B cell (primary cell): ENCODE measurements around the gene SERF2. TPM values are rescaled to one million over a fixed set of nuclear protein-coding genes. Genes with fewer than 3 reads are reported as not detected.
"Not testable (repeated sequence)": the region's sequence is repeated elsewhere in the genome, so short reads cannot be mapped to it uniquely, and the experiment has no call there.

ENCODE experiments used
- ATAC-seq: fragments of 200-7000 bp; cut with Tn5 transposase; one replicate; pipeline ENCODE4 v1.10.0; 2021; ENCODE audit warnings: low read depth, mild to moderate bottlenecking, moderate number of reproducible peaks, moderate library complexity
- CTCF ChIA-PET: fragments of 350-600 bp; sonication (Branson Sonifier 250); formaldehyde crosslinking; loops from one replicate; lab custom pipeline; 2021; ENCODE audit warnings: antibody characterized with exemption, inconsistent platforms; lab: Charles Lee
- POLR2A ChIA-PET: fragments of 350-600 bp; sonication (Branson Sonifier 250); formaldehyde crosslinking; loops from one replicate; lab custom pipeline; 2021; ENCODE audit warnings: antibody characterized with exemption; lab: Charles Lee
- DNase-seq: peaks from one replicate; pipeline ENCODE4 v3.0.0; 2013
- H2AFZ ChIP-seq: 2 replicates; pipeline ENCODE4 v1.6.1; 2012; ENCODE audit warnings: mild to moderate bottlenecking, low read depth, low read length; ENCODE audit not compliant: insufficient read depth, poor library complexity, severe bottlenecking
- H3K27ac ChIP-seq, 2 donors: 1 replicate in 1 of 2; 2 replicates in 1 of 2; pipeline ENCODE4 v1.5.1; 2012 to 2013; ENCODE audit warnings: low read length in 2 of 2, mild to moderate bottlenecking in 2 of 2, moderate library complexity in 1 of 2
- H3K27me3 ChIP-seq, 4 experiments: fragments of 200-600 bp in 1 of 4; sonication (generic) in 1 of 4; replicated peaks in 1 of 4; 1 replicate in 2 of 4; 2 replicates in 2 of 4; pipeline versions ENCODE4 v1.6.1 to v1.7.0; 2013 to 2016; ENCODE audit warnings: low read length in 3 of 4, mild to moderate bottlenecking in 2 of 4, mixed read lengths in 1 of 4, moderate library complexity in 1 of 4; ENCODE audit not compliant: insufficient read depth in 4 of 4, control insufficient read depth in 3 of 4; ENCODE audit errors: control extremely low read depth in 1 of 4
- H3K36me3 ChIP-seq, 2 experiments: replicated peaks in 1 of 2; 1 replicate in 1 of 2; 2 replicates in 1 of 2; pipeline versions ENCODE4 v1.6.1 to v1.7.1; 2013; ENCODE audit warnings: low read length in 1 of 2; ENCODE audit not compliant: insufficient read depth in 2 of 2, control insufficient read depth in 1 of 2; ENCODE audit errors: control extremely low read depth in 1 of 2, extremely low read depth in 1 of 2
- H3K4me1 ChIP-seq, 2 donors: fragments of 200-600 bp in 1 of 2; sonication (generic) in 1 of 2; 1 replicate in 1 of 2; 2 replicates in 1 of 2; pipeline versions ENCODE4 v1.5.1 to v1.6.1; 2013 to 2017; ENCODE audit warnings: low read length in 2 of 2; ENCODE audit not compliant: control insufficient read depth in 2 of 2, insufficient read depth in 2 of 2
- H3K4me2 ChIP-seq: replicated peaks from 2 replicates; pipeline ENCODE3; 2012; ENCODE audit warnings: mild to moderate bottlenecking, low read depth, low read length; ENCODE audit not compliant: poor library complexity, severe bottlenecking
- H3K4me3 ChIP-seq, 5 experiments: fragments of 200-600 bp in 1 of 5; sonication (generic) in 1 of 5; 1 replicate in 3 of 5; 2 replicates in 2 of 5; pipeline versions ENCODE4 v1.5.1 to v1.7.0; 2011 to 2016; ENCODE audit warnings: low read length in 4 of 5, mild to moderate bottlenecking in 4 of 5, low read depth in 2 of 5, control low read depth in 1 of 5, moderate library complexity in 1 of 5; ENCODE audit not compliant: insufficient read depth in 1 of 5; ENCODE audit errors: control extremely low read depth in 1 of 5, extremely low read depth in 1 of 5
- H3K79me2 ChIP-seq: fragments of 200-600 bp; sonication (generic); one replicate; pipeline ENCODE4 v1.6.0; 2016; ENCODE audit warnings: low read length; ENCODE audit not compliant: control insufficient read depth, insufficient read depth
- H3K9ac ChIP-seq: fragments of 200-600 bp; sonication (generic); 2 replicates; pipeline ENCODE4 v1.6.1; 2017; ENCODE audit warnings: mild to moderate bottlenecking, low read length, moderate library complexity
- H3K9me3 ChIP-seq, 3 donors: one replicate each; pipeline versions ENCODE4 v1.6.1 to v1.7.1; 2013; ENCODE audit warnings: low read length in 2 of 3; ENCODE audit not compliant: control insufficient read depth in 2 of 3, insufficient read depth in 1 of 3; ENCODE audit errors: control extremely low read depth in 1 of 3
- H4K20me1 ChIP-seq: 2 replicates; pipeline ENCODE4 v1.6.0; 2012; ENCODE audit warnings: mild to moderate bottlenecking, low read length; ENCODE audit not compliant: insufficient read depth, control insufficient read depth, poor library complexity, severe bottlenecking
- H3K27ac Mint-ChIP-seq: one replicate; pipeline ENCODE4 v1.8.0; 2021; ENCODE audit warnings: mixed read lengths
- H3K27me3 Mint-ChIP-seq: one replicate; pipeline ENCODE4 v1.8.0; 2021; ENCODE audit warnings: mixed read lengths
- H3K4me1 Mint-ChIP-seq: one replicate; pipeline ENCODE4 v1.8.0; 2021; ENCODE audit warnings: mixed read lengths
- H3K4me3 Mint-ChIP-seq: one replicate; pipeline ENCODE4 v1.8.0; 2021; ENCODE audit warnings: mixed read lengths
- H3K9me3 Mint-ChIP-seq: one replicate; pipeline ENCODE4 v1.8.0; 2022; ENCODE audit warnings: mixed read lengths; ENCODE audit not compliant: insufficient read depth
- EZH2 ChIP-seq: IDR thresholded peaks from 2 replicates; pipeline ENCODE4 v1.6.1; 2012; ENCODE audit warnings: borderline replicate concordance, low read depth, mild to moderate bottlenecking, moderate library complexity, low read length; ENCODE audit not compliant: insufficient read depth, poor library complexity, severe bottlenecking
- WGBS: methylation state at CpG from one replicate; pipeline ENCODE4 v1.1.5; 2013; ENCODE audit warnings: missing lambda C conversion rate; ENCODE audit not compliant: insufficient coverage; 5-methylcytosine and 5-hydroxymethylcytosine counted together
- intact Hi-C: fragments of 100-400 bp; cut with micrococcal nuclease; formaldehyde crosslinking; loops from one replicate; pipeline ENCODE4 v1.10.0; 2022
- polyA plus RNA-seq: library from polyadenylated mRNA; depleted of rRNA; stranded (reverse); fragments of >200 nt; gene quantifications from 2 replicates; pipeline ENCODE4 v1.2.3, GENCODE V29; 2012
- total RNA-seq, 2 donors: library from RNA; stranded (reverse); fragments of 120-200 nt in 1 of 2; gene quantifications; 1 replicate in 1 of 2; 2 replicates in 1 of 2; pipeline versions ENCODE4 v1.2.3 to v1.2.4, GENCODE V29; 2013 to 2022
- TF ChIP-seq, protein P1 (sequence below): fragments of 200-600 bp; IDR thresholded peaks from one replicate; pipeline ENCODE4 v1.8.0; 2022; ENCODE audit warnings: antibody characterized with exemption, mild to moderate bottlenecking

SERF2 gene
- total and polyA plus RNA-seq, 2 donors (not counting 1 experiment from before 2014, with no cell fraction given): 455 to 806 TPM

DNA sequence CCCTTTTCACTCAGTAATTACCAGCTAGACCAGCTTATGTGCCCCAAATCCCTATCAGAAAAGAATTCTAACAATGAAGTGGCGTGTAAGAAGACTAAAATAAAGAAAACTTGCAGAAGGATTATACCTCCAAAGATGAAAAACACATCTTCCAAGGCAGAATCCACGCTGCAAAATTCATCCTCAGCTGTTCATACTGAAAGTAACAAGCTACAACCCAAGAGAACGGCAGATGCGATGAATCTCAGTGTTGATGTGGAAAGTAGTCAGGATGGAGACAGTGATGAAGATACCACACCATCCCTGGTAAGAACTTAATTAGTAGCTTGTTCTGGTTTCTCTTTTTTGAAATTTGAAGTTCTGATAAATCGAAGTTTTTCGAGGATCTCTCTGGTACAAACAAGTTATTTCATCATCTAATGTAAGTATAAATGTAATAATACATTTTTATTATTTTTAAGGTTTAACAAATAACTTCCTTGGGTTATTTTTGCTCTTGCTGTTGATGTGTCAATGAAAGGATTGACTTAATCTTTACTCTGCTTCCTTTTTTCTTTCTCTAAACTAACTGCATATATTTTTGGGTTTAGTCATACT is 36.0 kb downstream of the SERF2 start:
- Histone ChIP-seq H3K36me3 (no peaks in the 10 kb centered on the region), H3K9me3 (peaks cover 0 to 4% (median 0%) of the 10 kb centered on the region in 3 donors), H3K27ac (peak overlapping the region in 1 of 2 donors; percentile 85), H3K4me2 (peak overlapping the region; percentile 72), H2AFZ (peak overlapping the region; percentile 86), H4K20me1 (no peaks in the 10 kb centered on the region), H3K4me3 (peak overlapping the region in 1 of 5 experiments; percentile 0), H3K79me2 (peaks cover 43% of the 10 kb centered on the region), H3K4me1 (peaks cover 30 to 56% of the 10 kb centered on the region in 2 donors), H3K27me3 (no peaks in the 10 kb centered on the region), H3K9ac (peak overlapping the region; percentile 63)
- ChIA-PET CTCF (interaction anchor here (1.0 to 1.4 kb wide), 3 partner anchors 9 to 51 kb away, joined by 3 to 6 read pairs (median 4); partner anchors contain the start of gene ELL3), POLR2A (interaction anchor here (1.7 kb wide), 1 partner anchor 19 kb away, joined by 6 read pairs; no protein-coding TSS in a partner anchor)
- Mint-ChIP-seq H3K4me3 (peak overlapping the region; percentile 93), H3K27me3 (no peaks in the 10 kb centered on the region), H3K4me1 (peaks cover 56% of the 10 kb centered on the region), H3K9me3 (no peaks in the 10 kb centered on the region), H3K27ac (peak overlapping the region; percentile 27)
- intact Hi-C loops: loop anchor here (5.0 kb wide), 2 partner anchors 599 to 709 kb away; partner anchors contain the start of genes CTDSPL2 and EIF3J
- no peak for TF ChIP-seq EZH2
- TF ChIP-seq, protein P1, sequence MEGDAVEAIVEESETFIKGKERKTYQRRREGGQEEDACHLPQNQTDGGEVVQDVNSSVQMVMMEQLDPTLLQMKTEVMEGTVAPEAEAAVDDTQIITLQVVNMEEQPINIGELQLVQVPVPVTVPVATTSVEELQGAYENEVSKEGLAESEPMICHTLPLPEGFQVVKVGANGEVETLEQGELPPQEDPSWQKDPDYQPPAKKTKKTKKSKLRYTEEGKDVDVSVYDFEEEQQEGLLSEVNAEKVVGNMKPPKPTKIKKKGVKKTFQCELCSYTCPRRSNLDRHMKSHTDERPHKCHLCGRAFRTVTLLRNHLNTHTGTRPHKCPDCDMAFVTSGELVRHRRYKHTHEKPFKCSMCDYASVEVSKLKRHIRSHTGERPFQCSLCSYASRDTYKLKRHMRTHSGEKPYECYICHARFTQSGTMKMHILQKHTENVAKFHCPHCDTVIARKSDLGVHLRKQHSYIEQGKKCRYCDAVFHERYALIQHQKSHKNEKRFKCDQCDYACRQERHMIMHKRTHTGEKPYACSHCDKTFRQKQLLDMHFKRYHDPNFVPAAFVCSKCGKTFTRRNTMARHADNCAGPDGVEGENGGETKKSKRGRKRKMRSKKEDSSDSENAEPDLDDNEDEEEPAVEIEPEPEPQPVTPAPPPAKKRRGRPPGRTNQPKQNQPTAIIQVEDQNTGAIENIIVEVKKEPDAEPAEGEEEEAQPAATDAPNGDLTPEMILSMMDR: no peak
- DNase-seq (no peak), ATAC-seq (no peak)
- WGBS: no CpG with 5 or more reads among the region's 6 CpGs

DNA sequence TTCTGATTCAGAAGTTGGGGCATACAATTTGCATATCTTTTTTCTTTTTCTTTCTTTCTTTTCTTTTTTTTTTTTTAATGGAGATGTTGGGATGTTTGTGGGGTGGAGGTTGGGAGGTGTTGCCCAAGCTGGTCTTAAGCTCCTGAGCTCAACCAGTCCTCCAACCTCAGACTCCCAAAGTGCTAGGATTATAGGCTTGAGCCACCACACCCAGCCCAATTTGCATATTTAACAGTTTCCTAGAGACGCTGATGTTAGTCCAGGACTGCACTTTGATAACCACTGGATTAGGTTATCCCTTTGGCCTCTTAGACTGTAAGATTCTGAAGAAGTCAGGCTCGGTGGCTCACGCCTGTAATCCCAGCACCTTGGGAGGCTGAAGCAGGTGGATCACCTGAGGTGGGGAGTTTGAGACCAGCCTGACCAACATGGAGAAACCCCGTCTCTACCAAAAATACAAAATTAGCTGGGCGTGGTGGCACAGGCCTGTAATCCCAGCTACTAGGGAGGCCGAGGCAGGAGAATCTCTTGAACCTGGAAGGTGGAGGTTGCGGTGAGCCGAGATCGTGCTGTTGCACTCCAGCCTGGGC is 37.9 kb downstream of the SERF2 start:
- DNase-seq, H2AFZ ChIP-seq, H3K27ac ChIP-seq, H3K27ac Mint-ChIP-seq, H3K4me2 ChIP-seq, H4K20me1 ChIP-seq, H3K36me3 ChIP-seq, H3K9me3 ChIP-seq, H3K9ac ChIP-seq, H3K4me3 ChIP-seq, CTCF ChIA-PET, H3K9me3 Mint-ChIP-seq, H3K4me3 Mint-ChIP-seq, H3K27me3 Mint-ChIP-seq, H3K27me3 ChIP-seq, ATAC-seq: not testable (repeated sequence)
- Histone ChIP-seq H3K79me2 (peaks cover 27% of the 10 kb centered on the region), H3K4me1 (peaks cover 22 to 44% of the 10 kb centered on the region in 2 donors)
- intact Hi-C loops: loop anchor here (5.0 kb wide), 2 partner anchors 597 to 707 kb away; partner anchors contain the start of genes CTDSPL2 and EIF3J
- H3K4me1 Mint-ChIP-seq: peaks cover 42% of the 10 kb centered on the region
- POLR2A ChIA-PET: interaction anchor here (0.7 kb wide), 1 partner anchor 8 kb away, joined by 4 read pairs; no protein-coding TSS in a partner anchor
- WGBS: 92% methylated on average over 4 of the region's 9 CpGs

DNA sequence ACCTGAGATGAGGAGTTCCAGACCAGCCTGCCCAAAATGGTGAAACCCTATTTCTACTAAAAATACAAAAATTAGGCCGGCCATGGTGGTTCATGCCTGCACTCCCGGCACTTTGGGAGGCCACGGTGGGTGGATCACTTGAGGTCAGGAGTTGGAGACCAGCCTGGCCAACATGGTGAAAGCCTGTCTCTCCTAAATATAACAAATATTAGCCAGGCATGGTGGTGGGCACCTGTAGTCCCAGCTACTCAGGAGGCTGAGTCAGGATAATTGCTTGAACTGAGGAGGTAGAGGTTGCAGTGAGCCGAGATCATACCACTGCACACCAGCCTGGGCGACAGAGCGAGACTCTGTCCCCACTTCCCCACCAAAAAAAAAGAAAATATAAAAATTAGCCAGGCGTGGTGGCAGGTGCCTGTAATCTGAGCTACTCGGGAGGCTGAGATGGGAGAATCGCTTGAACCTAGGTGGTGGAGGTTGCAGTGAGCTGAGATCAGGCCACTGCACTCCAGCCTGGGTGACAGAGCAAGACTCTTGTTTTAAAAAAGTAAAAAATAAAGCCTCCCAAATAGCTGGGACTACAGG is 38.7 kb downstream of the SERF2 start:
- CTCF ChIA-PET: interaction anchor here (0.9 kb wide), 1 partner anchor 54 kb away, joined by 3 read pairs; the partner anchor contains the start of gene ELL3
- H3K4me2 ChIP-seq, H3K27me3 ChIP-seq, H3K27me3 Mint-ChIP-seq, H3K4me3 Mint-ChIP-seq, H3K36me3 ChIP-seq, H2AFZ ChIP-seq, H3K9ac ChIP-seq, ATAC-seq, H3K27ac ChIP-seq, POLR2A ChIA-PET, H3K4me3 ChIP-seq, intact Hi-C loops, DNase-seq, H3K9me3 Mint-ChIP-seq, H3K27ac Mint-ChIP-seq, H3K9me3 ChIP-seq, H4K20me1 ChIP-seq: not testable (repeated sequence)
- peaks cover 41% of the 10 kb centered on the region for H3K4me1 Mint-ChIP-seq
- Histone ChIP-seq H3K4me1 (peaks cover 22 to 41% of the 10 kb centered on the region in 2 donors), H3K79me2 (peaks cover 20% of the 10 kb centered on the region)
- WGBS: 41% methylated on average over 3 of the region's 9 CpGs
